Measurements from ENCODE around the gene MYO1H. TPM values are rescaled to one million over a fixed set of nuclear protein-coding genes. Genes with fewer than 3 reads are reported as not detected.

The MYO1H gene
- under 1 TPM in 1 of 4 donors, not detected in 3; 0.09 TPM for total RNA-seq

- DNase-seq (ENCODE audit: low spot score) (no peak), ATAC-seq (ENCODE audit: low FRiP score) (no peak)
- no peak for TF ChIP-seq CTCF (IDR thresholded peaks at IDR 0.05)
Measured at GRCh38 chr12:109347589-109347988, at the start of gene MYO1H. Gene MYO1H (plus strand): TSS chr12:109347900. CDS start chr12:109347961, 61 bp downstream.

GRCh38 chr12:109299849-109300248, 47.9 kb upstream of the MYO1H start:
- TF ChIP-seq CTCF (IDR thresholded peaks at IDR 0.05), result no peak
- DNase-seq (ENCODE audit: low spot score) (no peak), ATAC-seq (ENCODE audit: low FRiP score) (no peak)

GRCh38 chr12:109301643-109302168, 46.0 kb upstream of the MYO1H start:
- no peak for TF ChIP-seq CTCF (IDR thresholded peaks at IDR 0.05)
- ATAC-seq (ENCODE audit: low FRiP score) (no peak), DNase-seq (ENCODE audit: low spot score) (no peak)

- no peak for TF ChIP-seq CTCF (IDR thresholded peaks at IDR 0.05)
- ATAC-seq (ENCODE audit: low FRiP score), result no peak
- DNase-seq (ENCODE audit: low spot score), result no peak
Measured at GRCh38 chr12:109302358-109302757, 45.3 kb upstream of the MYO1H start.

GRCh38 chr12:109302770-109303169, 44.9 kb upstream of the MYO1H start:
- DNase-seq (ENCODE audit: low spot score), result no peak
- ATAC-seq (ENCODE audit: low FRiP score), result no peak
- TF ChIP-seq CTCF (IDR thresholded peaks at IDR 0.05), result no peak

- no peak for TF ChIP-seq CTCF (IDR thresholded peaks at IDR 0.05)
- DNase-seq (ENCODE audit: low spot score) (no peak), ATAC-seq (ENCODE audit: low FRiP score) (no peak)
Measured at GRCh38 chr12:109304485-109304884, 43.2 kb upstream of the MYO1H start.

GRCh38 chr12:109305547-109305946, 42.2 kb upstream of the MYO1H start:
- ATAC-seq (ENCODE audit: low FRiP score) (no peak), DNase-seq (ENCODE audit: low spot score) (no peak)
- no peak for TF ChIP-seq CTCF (IDR thresholded peaks at IDR 0.05)
